Measurements from ENCODE around the gene PPFIA2.

DNA sequence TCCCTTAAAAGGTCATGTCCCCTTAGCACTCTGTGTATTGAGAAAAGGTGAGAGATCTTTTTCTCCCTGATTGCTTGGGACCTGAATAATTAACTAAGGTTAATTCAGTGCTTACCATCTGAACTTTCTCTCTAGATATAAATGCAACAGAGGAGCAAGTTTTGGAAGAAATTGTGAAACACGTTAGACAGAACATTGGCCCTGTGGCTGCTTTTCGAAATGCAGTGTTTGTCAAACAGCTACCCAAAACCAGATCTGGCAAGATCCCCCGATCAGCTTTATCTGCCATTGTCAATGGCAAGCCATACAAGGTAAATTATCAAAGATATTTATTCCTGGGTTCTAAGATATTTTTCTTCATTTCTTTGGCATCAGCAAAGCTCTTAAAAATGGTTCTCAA lies 505.8 kb downstream of the PPFIA2 start:
- TF ChIP-seq RAD21 (IDR thresholded peaks at IDR 0.05; ENCODE audit: low read depth) (no peak), YY1 (IDR thresholded peaks at IDR 0.05; ENCODE audit: low read depth) (no peak), NFIC (IDR thresholded peaks at IDR 0.05) (no peak), ZBTB7A (IDR thresholded peaks at IDR 0.05; ENCODE audit: low read depth) (no peak), CREB1 (IDR thresholded peaks at IDR 0.05; ENCODE audit: low read depth) (no peak), TAF1 (IDR thresholded peaks at IDR 0.05; ENCODE audit: low read depth) (no peak), EP300 (IDR thresholded peaks at IDR 0.05; ENCODE audit: borderline replicate concordance) (no peak), CEBPB (IDR thresholded peaks at IDR 0.05) (no peak), MAX (IDR thresholded peaks at IDR 0.05) (no peak), FOXM1 (IDR thresholded peaks at IDR 0.05; ENCODE audit: borderline replicate concordance, low read depth) (no peak), EGR1 (IDR thresholded peaks at IDR 0.05) (no peak), TEAD4 (IDR thresholded peaks at IDR 0.05) (no peak), TCF12 (IDR thresholded peaks at IDR 0.05; ENCODE audit: low read depth) (no peak)
- TF ChIP-seq, protein P1, sequence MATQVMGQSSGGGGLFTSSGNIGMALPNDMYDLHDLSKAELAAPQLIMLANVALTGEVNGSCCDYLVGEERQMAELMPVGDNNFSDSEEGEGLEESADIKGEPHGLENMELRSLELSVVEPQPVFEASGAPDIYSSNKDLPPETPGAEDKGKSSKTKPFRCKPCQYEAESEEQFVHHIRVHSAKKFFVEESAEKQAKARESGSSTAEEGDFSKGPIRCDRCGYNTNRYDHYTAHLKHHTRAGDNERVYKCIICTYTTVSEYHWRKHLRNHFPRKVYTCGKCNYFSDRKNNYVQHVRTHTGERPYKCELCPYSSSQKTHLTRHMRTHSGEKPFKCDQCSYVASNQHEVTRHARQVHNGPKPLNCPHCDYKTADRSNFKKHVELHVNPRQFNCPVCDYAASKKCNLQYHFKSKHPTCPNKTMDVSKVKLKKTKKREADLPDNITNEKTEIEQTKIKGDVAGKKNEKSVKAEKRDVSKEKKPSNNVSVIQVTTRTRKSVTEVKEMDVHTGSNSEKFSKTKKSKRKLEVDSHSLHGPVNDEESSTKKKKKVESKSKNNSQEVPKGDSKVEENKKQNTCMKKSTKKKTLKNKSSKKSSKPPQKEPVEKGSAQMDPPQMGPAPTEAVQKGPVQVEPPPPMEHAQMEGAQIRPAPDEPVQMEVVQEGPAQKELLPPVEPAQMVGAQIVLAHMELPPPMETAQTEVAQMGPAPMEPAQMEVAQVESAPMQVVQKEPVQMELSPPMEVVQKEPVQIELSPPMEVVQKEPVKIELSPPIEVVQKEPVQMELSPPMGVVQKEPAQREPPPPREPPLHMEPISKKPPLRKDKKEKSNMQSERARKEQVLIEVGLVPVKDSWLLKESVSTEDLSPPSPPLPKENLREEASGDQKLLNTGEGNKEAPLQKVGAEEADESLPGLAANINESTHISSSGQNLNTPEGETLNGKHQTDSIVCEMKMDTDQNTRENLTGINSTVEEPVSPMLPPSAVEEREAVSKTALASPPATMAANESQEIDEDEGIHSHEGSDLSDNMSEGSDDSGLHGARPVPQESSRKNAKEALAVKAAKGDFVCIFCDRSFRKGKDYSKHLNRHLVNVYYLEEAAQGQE (IDR thresholded peaks at IDR 0.05; ENCODE audit: low read depth): no peak
